GM18502 (cell line): Measurements from ENCODE around the gene CASKIN2.

ENCODE experiments used
- ATAC-seq: cut with Tn5 transposase; IDR thresholded peaks from one replicate; pipeline ENCODE4 v1.9.1; 2021; ENCODE audit warnings: mild to moderate bottlenecking; ENCODE audit not compliant: unreplicated experiment, poor library complexity

The CASKIN2 gene, protein sequence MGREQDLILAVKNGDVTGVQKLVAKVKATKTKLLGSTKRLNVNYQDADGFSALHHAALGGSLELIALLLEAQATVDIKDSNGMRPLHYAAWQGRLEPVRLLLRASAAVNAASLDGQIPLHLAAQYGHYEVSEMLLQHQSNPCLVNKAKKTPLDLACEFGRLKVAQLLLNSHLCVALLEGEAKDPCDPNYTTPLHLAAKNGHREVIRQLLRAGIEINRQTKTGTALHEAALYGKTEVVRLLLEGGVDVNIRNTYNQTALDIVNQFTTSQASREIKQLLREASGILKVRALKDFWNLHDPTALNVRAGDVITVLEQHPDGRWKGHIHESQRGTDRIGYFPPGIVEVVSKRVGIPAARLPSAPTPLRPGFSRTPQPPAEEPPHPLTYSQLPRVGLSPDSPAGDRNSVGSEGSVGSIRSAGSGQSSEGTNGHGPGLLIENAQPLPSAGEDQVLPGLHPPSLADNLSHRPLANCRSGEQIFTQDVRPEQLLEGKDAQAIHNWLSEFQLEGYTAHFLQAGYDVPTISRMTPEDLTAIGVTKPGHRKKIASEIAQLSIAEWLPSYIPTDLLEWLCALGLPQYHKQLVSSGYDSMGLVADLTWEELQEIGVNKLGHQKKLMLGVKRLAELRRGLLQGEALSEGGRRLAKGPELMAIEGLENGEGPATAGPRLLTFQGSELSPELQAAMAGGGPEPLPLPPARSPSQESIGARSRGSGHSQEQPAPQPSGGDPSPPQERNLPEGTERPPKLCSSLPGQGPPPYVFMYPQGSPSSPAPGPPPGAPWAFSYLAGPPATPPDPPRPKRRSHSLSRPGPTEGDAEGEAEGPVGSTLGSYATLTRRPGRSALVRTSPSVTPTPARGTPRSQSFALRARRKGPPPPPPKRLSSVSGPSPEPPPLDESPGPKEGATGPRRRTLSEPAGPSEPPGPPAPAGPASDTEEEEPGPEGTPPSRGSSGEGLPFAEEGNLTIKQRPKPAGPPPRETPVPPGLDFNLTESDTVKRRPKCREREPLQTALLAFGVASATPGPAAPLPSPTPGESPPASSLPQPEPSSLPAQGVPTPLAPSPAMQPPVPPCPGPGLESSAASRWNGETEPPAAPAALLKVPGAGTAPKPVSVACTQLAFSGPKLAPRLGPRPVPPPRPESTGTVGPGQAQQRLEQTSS (N-terminal part only)

GRCh38 chr17:75515496-75516254 is at the start of gene CASKIN2:
TSS of gene CASKIN2 (minus strand) at chr17:75515537. CDS start at chr17:75513804, 1,733 bp downstream.
- peak; percentile 59 for ATAC-seq

GRCh38 chr17:75565066-75565465 is 49.7 kb upstream of the CASKIN2 start:
- no peak for ATAC-seq

GRCh38 chr17:75564195-75564594 is 48.9 kb upstream of the CASKIN2 start:
- no peak for ATAC-seq

- no peak for ATAC-seq
Measured at GRCh38 chr17:75563063-75563758, 47.9 kb upstream of the CASKIN2 start.

GRCh38 chr17:75561927-75562603 is 46.7 kb upstream of the CASKIN2 start:
- no peak for ATAC-seq

DNA sequence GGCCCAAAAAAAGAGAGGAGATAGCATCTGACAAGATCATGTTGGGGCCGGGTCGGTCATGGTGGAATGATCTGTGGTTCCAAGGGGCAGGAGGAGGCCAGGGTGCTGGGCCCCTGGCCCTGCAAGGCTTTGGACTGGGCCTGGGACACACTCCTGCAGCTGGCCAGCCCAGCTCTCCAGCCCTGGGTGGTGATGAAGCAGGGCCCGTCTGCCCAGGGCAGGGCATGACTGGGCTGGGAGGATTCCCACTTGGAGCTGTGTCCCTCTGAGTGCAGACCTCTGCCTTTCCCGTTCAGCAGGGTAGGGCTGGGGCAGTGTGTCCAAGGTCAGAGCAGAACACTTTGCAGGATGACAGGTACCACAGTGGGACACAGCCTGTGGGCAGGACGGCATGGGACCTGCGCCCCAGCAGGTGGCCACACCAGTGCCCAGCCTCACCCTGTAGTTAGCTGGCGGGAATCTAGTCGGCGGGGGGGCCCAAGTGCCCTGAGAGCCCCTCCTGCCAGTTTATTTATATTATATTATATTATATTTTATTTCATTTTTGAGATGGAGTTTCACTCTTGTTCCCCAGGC is 44.7 kb upstream of the CASKIN2 start:
- ATAC-seq, result no peak

DNA sequence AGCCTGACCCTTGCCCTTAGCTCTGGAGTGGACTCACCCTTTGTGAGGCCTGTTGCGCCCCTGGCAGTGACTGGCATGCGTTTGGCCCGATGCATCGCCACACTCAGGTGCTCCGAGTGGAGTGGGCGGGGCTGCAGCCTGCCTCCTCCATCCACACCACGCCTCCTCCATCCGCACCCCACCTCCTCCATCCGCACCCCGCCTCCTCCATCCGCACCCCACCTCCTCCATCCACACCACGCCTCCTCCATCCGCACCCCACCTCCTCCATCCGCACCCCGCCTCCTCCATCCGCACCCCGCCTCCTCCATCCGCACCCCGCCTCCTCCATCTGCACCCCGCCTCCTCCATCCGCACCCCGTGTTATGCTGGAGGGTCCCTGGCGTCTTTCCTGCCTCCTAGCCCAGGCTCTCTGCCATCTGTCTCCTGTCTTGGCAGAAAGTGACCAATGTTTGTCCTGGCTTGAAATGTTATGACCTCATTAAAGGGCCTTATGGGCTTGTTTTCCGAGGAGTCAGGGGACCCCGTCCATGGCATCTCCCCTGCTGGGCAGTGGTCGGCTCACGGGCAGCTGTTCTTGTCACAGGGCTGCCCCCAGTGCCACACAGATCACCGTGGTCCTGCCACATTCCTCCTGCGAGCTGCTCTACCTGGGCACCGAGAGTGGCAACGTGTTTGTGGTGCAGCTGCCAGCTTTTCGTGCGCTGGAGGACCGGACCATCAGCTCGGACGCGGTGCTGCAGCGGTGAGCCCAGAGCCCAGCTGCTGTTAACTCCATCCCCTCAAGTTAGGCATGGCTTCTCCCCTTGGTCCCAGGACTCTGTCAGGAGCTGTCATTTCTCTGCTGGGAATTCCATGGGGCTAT is 43.6 kb upstream of the CASKIN2 start:
- ATAC-seq, result no peak

GRCh38 chr17:75557852-75558665 is 42.7 kb upstream of the CASKIN2 start:
- no peak for ATAC-seq

- ATAC-seq, result no peak
Measured at GRCh38 chr17:75557075-75557851, 41.9 kb upstream of the CASKIN2 start.

DNA sequence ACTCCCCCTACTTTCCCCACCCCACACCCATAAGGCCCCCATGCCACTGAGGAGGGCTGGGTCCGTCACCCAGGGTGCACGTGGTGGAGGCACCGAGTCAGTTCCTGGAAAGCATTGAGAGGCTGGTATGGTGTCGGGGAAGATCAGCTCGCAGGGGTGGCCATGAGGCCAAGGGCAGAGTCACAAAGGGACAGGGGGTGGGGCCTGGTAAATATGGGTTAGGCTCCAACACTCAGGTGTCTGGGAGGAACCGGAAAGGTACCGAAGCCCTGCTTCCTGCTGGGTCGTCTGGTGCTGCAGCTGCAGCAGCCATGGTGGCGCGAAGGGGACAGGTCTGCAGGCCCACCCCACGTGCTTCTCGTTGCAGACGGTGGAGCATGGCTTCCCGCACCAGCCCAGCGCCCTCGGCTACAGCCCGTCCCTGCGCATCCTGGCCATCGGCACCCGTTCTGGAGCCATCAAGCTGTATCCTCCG is 40.4 kb upstream of the CASKIN2 start:
- no peak for ATAC-seq

GRCh38 chr17:75553295-75554110 is 38.2 kb upstream of the CASKIN2 start:
- ATAC-seq, result no peak

- ATAC-seq, result no peak
Measured at GRCh38 chr17:75552425-75553294, 37.3 kb upstream of the CASKIN2 start.

- ATAC-seq, result no peak
Measured at GRCh38 chr17:75551266-75551665, 35.9 kb upstream of the CASKIN2 start.

- no peak for ATAC-seq
Measured at GRCh38 chr17:75550139-75550465, 34.8 kb upstream of the CASKIN2 start.
